Neural progenitor cell (in vitro differentiated cells): ENCODE results near the gene STX8. TPM values are rescaled to one million over a fixed set of nuclear protein-coding genes. Genes with fewer than 3 reads are reported as not detected.
A peak's percentile ranks its signal among the peaks of the same experiment; 100 is the strongest.

Experiments used
- DNase-seq: peaks from one replicate; pipeline ENCODE4 v3.0.0-alpha.2; 2016; ENCODE audit warnings: low spot score
- H2AFZ ChIP-seq: fragments of 200-600 bp; sonication (generic); replicated peaks from 2 replicates; pipeline ENCODE4 v1.6.1; 2016; ENCODE audit warnings: antibody characterized with exemption
- H3F3A ChIP-seq: fragments of 200-600 bp; sonication (generic); 2 replicates; pipeline ENCODE4 v1.6.1; 2016; ENCODE audit warnings: antibody characterized with exemption, low read depth
- H3K27ac ChIP-seq: fragments of 200-600 bp; sonication (generic); 2 replicates; pipeline ENCODE4 v1.5.1; 2016; ENCODE audit warnings: mild to moderate bottlenecking
- H3K27me3 ChIP-seq: fragments of 200-600 bp; sonication (generic); 2 replicates; pipeline ENCODE4 v1.6.1; 2016; ENCODE audit warnings: mild to moderate bottlenecking, moderate library complexity
- H3K36me3 ChIP-seq: fragments of 200-600 bp; sonication (generic); 2 replicates; pipeline ENCODE4 v1.5.1; 2016
- H3K4me1 ChIP-seq: fragments of 200-600 bp; sonication (generic); 2 replicates; pipeline ENCODE4 v1.6.1; 2016; ENCODE audit warnings: mixed run types
- H3K4me2 ChIP-seq: fragments of 200-600 bp; sonication (generic); 2 replicates; pipeline ENCODE4 v1.6.1; 2016
- H3K4me3 ChIP-seq: fragments of 200-600 bp; sonication (generic); 2 replicates; pipeline ENCODE4 v1.5.1; 2016
- H3K79me2 ChIP-seq: fragments of 200-600 bp; sonication (generic); 2 replicates; pipeline ENCODE4 v1.6.1; 2016; ENCODE audit warnings: low read depth
- H3K9ac ChIP-seq: fragments of 200-600 bp; sonication (generic); 2 replicates; pipeline ENCODE4 v1.6.1; 2016
- H3K9me3 ChIP-seq: fragments of 200-600 bp; sonication (generic); 2 replicates; pipeline ENCODE4 v1.5.1; 2016; ENCODE audit warnings: low read depth
- H4K20me1 ChIP-seq: fragments of 200-600 bp; sonication (generic); 2 replicates; pipeline ENCODE4 v1.6.1; 2016; ENCODE audit warnings: low read depth
- H3K27ac Mint-ChIP-seq: 3 replicates; pipeline ENCODE4 v1.8.0; 2021; ENCODE audit warnings: mixed read lengths
- H3K27me3 Mint-ChIP-seq: 2 replicates; pipeline ENCODE4 v1.8.0; 2022; ENCODE audit warnings: low read depth, mild to moderate bottlenecking, inconsistent platforms, moderate library complexity, mixed read lengths; ENCODE audit not compliant: insufficient read depth
- H3K36me3 Mint-ChIP-seq: 3 replicates; pipeline ENCODE4 v1.8.0; 2021; ENCODE audit warnings: mixed read lengths
- H3K4me1 Mint-ChIP-seq: 3 replicates; pipeline ENCODE4 v1.8.0; 2021; ENCODE audit warnings: mixed read lengths
- H3K4me3 Mint-ChIP-seq: 3 replicates; pipeline ENCODE4 v1.8.0; 2021; ENCODE audit warnings: mild to moderate bottlenecking, moderate library complexity, mixed read lengths
- H3K9me3 Mint-ChIP-seq: 3 replicates; pipeline ENCODE4 v1.8.0; 2020; ENCODE audit warnings: mixed read lengths
- EZH2 ChIP-seq: fragments of 200-600 bp; sonication (generic); IDR thresholded peaks from 2 replicates; pipeline ENCODE4 v1.6.1; 2017; ENCODE audit warnings: antibody characterized with exemption, mild to moderate bottlenecking, moderate library complexity
- EZH2phosphoT487 ChIP-seq: fragments of 200-600 bp; sonication (generic); IDR thresholded peaks from 2 replicates; pipeline ENCODE4 v1.6.1; 2017; ENCODE audit warnings: antibody characterized with exemption
- total RNA-seq: library from RNA; depleted of rRNA; stranded (reverse); fragments of >200 nt; gene quantifications from 2 replicates; pipeline ENCODE4 v1.2.3, GENCODE V29; 2015; ENCODE audit warnings: low replicate concordance
- TF ChIP-seq, protein P1 (sequence below): fragments of 200-600 bp; sonication (generic); IDR thresholded peaks from 2 replicates; pipeline ENCODE4 v1.5.1; 2017; ENCODE audit warnings: antibody characterized with exemption, mild to moderate bottlenecking

The STX8 gene
- total RNA-seq, 1 donor from 2014 or later: 79.7 TPM

DNA sequence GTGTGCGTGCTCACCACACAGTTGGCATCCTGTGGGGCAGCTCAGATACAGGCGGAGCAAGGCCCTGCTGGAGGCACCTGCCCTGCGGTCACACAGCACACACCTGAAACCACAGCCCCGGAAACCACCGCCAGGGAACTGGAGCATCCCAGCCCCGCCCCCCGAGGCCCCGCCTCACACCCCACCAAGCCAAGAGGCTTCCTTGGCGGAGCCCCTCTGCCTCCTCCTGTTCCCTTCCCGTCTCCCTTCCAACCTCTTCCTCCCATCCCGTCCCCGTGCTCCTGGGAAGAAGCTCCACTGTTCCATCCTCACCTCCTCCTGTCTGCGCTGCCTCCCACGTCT lies 348.9 kb downstream of the STX8 start:
- Mint-ChIP-seq H3K9me3 (no peaks in the 10 kb centered on the region), H3K27ac (no peak overlapping the region), H3K36me3 (no peaks in the 10 kb centered on the region), H3K4me1 (peaks cover 7% of the 10 kb centered on the region), H3K4me3 (no peak overlapping the region), H3K27me3 (peaks cover 32% of the 10 kb centered on the region)
- Histone ChIP-seq H3K4me1 (peaks cover 15% of the 10 kb centered on the region), H4K20me1 (peaks cover 21% of the 10 kb centered on the region), H3K27me3 (peaks cover 53% of the 10 kb centered on the region), H3K79me2 (no peaks in the 10 kb centered on the region), H3K4me2 (no peak overlapping the region), H3K36me3 (no peaks in the 10 kb centered on the region), H3K4me3 (no peak overlapping the region), H3K9me3 (no peaks in the 10 kb centered on the region), H3F3A (peaks cover 6% of the 10 kb centered on the region), H3K9ac (no peak overlapping the region), H3K27ac (no peak overlapping the region), H2AFZ (no peak overlapping the region)
- no peak for DNase-seq
- TF ChIP-seq, protein P1, sequence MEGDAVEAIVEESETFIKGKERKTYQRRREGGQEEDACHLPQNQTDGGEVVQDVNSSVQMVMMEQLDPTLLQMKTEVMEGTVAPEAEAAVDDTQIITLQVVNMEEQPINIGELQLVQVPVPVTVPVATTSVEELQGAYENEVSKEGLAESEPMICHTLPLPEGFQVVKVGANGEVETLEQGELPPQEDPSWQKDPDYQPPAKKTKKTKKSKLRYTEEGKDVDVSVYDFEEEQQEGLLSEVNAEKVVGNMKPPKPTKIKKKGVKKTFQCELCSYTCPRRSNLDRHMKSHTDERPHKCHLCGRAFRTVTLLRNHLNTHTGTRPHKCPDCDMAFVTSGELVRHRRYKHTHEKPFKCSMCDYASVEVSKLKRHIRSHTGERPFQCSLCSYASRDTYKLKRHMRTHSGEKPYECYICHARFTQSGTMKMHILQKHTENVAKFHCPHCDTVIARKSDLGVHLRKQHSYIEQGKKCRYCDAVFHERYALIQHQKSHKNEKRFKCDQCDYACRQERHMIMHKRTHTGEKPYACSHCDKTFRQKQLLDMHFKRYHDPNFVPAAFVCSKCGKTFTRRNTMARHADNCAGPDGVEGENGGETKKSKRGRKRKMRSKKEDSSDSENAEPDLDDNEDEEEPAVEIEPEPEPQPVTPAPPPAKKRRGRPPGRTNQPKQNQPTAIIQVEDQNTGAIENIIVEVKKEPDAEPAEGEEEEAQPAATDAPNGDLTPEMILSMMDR: no peak
- TF ChIP-seq EZH2phosphoT487 (no peak), EZH2 (no peak)

DNA sequence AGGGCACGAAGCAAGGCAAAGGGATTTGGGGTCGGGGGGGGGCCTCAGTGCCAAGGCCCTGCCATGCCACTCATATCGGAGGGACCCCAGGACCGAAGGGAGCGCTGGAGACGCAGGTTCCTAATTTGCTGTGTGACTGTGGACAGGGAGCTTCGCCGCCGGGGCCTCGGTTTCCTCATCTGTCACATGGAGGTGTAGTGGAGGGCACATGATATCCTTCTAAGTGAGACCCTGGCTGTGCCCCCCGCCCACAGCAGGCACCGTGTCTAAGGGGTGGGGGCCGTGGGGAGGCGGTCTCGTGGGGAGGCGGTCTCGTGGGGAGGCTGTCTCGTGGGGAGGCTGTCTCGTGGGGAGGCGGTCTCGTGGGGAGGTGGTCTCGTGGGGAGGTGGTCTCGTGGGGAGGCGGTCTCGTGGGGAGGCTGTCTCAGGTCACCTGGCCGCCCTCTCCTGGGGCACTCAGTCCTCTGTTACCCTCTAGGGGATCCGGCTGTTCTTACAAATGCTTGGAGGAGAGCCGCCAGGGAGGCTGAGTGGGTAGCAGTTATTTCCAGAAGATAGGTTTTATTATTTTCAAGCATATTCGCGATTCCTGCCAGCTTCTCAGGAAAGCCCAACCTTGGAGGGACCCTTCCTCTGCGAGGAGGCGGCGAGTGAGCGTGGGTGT lies 349.4 kb downstream of the STX8 start:
- Histone ChIP-seq H3K79me2 (no peaks in the 10 kb centered on the region), H2AFZ (no peak overlapping the region), H3K36me3 (no peaks in the 10 kb centered on the region), H3K4me1 (peaks cover 20% of the 10 kb centered on the region), H3K9me3 (no peaks in the 10 kb centered on the region), H3F3A (peaks cover 11% of the 10 kb centered on the region), H3K9ac (no peak overlapping the region), H3K4me2 (peak overlapping the region; percentile 35), H4K20me1 (peaks cover 26% of the 10 kb centered on the region), H3K27ac (no peak overlapping the region), H3K27me3 (peaks cover 56% of the 10 kb centered on the region), H3K4me3 (no peak overlapping the region)
- Mint-ChIP-seq H3K4me3 (no peak overlapping the region), H3K4me1 (peaks cover 12% of the 10 kb centered on the region), H3K9me3 (no peaks in the 10 kb centered on the region), H3K27ac (no peak overlapping the region), H3K27me3 (peaks cover 37% of the 10 kb centered on the region), H3K36me3 (no peaks in the 10 kb centered on the region)
- TF ChIP-seq EZH2phosphoT487: no peak
- TF ChIP-seq, protein P1: no peak
- TF ChIP-seq EZH2: no peak
- DNase-seq: no peak

DNA sequence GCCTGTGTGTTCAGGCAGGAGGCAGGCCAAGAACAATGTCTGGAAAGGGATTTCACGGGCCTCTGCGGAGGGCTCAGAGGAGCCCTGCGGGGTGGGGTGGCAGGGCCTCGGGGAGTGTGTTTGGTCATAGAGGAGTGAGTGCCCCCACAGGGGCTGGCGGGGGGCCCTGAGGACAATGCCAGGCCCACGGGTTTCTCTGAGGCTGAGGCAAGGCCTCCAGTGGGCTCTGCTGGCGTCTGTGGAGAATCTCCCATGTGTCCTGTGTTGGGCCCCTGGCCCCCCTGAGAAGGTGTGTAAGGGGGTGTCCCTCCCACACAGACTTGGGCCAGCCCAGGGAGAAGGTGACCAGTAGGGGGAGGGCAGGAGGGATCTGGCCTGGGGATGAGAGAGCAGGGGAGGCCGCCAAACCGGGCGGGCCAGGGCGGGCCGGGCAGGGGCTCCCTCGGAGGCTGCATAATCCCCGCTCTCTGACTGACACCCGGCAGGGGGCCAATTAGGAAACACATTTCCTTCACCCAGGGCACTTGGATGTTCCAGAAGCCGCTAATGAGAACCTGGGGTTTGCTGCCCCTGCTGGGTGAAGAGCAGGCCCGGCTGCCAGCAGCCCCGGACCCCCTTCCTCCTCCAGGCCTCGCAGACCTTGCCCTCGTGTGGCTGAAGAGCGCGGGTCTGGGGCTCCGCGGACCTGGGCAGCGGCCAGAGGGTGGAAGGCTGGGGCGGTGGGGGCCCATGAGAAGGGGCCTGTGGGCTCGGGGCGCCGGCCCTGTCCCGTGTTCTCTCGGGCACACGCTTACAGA lies 350.1 kb downstream of the STX8 start:
- peaks cover 41% of the 10 kb centered on the region for H3K27me3 Mint-ChIP-seq
- Histone ChIP-seq H2AFZ (no peak overlapping the region), H3F3A (peaks cover 19% of the 10 kb centered on the region), H3K36me3 (no peaks in the 10 kb centered on the region), H3K4me2 (peak overlapping the region; percentile 58), H3K79me2 (no peaks in the 10 kb centered on the region), H3K9ac (no peak overlapping the region), H3K27me3 (peaks cover 56% of the 10 kb centered on the region), H3K4me3 (no peak overlapping the region), H3K27ac (no peak overlapping the region), H3K9me3 (no peaks in the 10 kb centered on the region), H3K4me1 (peaks cover 27% of the 10 kb centered on the region), H4K20me1 (peaks cover 31% of the 10 kb centered on the region)
- H3K9me3 Mint-ChIP-seq: no peaks in the 10 kb centered on the region
- peak; percentile 88 for DNase-seq
- H3K36me3 Mint-ChIP-seq: no peaks in the 10 kb centered on the region
- H3K4me3 Mint-ChIP-seq: no peak overlapping the region
- no peak overlapping the region for H3K27ac Mint-ChIP-seq
- TF ChIP-seq, protein P1: peak; percentile 43
- TF ChIP-seq EZH2 (no peak), EZH2phosphoT487 (peak; percentile 41)
- H3K4me1 Mint-ChIP-seq: peaks cover 19% of the 10 kb centered on the region
